ENCODE results near the gene ALDOC. TPM values are rescaled to one million over a fixed set of nuclear protein-coding genes. Genes with fewer than 3 reads are reported as not detected.

ALDOC gene
- total and polyA plus RNA-seq, 2 of the 13 experiments (the other 11 are each of a cell fraction or from before 2014, with no cell fraction given), result 15.4 to 60.9 TPM

DNA sequence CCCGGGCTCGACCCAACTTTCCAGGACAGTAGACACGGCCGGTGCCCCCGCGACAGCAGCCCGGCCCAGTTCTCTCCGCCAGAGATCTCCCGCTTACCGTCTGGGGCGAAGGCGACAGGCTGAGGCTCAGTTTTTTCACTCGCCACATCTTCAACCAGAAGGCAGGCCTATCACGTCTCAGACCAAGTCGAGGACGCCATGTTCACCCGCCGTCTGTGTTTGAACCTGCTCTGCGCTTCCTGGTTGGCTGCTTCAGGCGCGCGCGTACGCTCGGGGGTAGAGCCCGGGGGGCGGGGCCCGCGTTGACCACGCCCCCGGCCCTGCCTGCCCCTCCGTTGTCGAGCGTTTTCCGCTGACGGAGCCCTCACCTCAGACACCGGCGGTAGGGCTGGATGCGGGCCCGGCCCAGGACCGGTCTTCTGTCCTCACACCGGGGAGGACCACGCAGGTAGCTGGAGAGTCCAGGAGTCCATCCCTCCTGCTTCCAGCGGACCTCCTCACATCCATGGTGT lies 22.2 kb upstream of the ALDOC start, which contains the start of gene SPAG5 (continued):
- TF ChIP-seq ZBTB42 (CRISPR knock-in tag; IDR thresholded peaks at IDR 0.05) (0 out of 2 replicates have a peak, but pooled peaks have one; percentile 53), NFE2L1 (CRISPR knock-in tag; IDR thresholded peaks at IDR 0.05; ENCODE audit: borderline replicate concordance) (no peak), SP140L (CRISPR knock-in tag; IDR thresholded peaks at IDR 0.05; ENCODE audit: borderline replicate concordance) (no peak), NFRKB (IDR thresholded peaks at IDR 0.05) (no peak), CEBPB (IDR thresholded peaks at IDR 0.05; ENCODE audit: borderline replicate concordance, low read depth, low read length) (no peak), MAFF (IDR thresholded peaks at IDR 0.05; ENCODE audit: low read depth, low read length) (no peak), ZNF616 (CRISPR knock-in tag; IDR thresholded peaks at IDR 0.05; ENCODE audit: low read depth) (no peak), ESRRA (CRISPR knock-in tag; IDR thresholded peaks at IDR 0.05; ENCODE audit: low read depth) (peak; percentile 34; the same call in 1 of the 2 replicates), CENPX (CRISPR knock-in tag; IDR thresholded peaks at IDR 0.05) (no peak), ZNF891 (CRISPR knock-in tag; IDR thresholded peaks at IDR 0.05) (peak; percentile 41; the same call in 1 of the 2 replicates), KLF11 (CRISPR knock-in tag; IDR thresholded peaks at IDR 0.05) (no peak), ZFP36L2 (CRISPR knock-in tag; IDR thresholded peaks at IDR 0.05) (no peak), CEBPG (CRISPR knock-in tag; IDR thresholded peaks at IDR 0.05) (no peak), ZNF737 (CRISPR knock-in tag; IDR thresholded peaks at IDR 0.05; ENCODE audit: borderline replicate concordance) (no peak), CBX1 (IDR thresholded peaks at IDR 0.05; ENCODE audit: low read depth) (peak; percentile 43), KAT2B (IDR thresholded peaks at IDR 0.05; ENCODE audit: borderline replicate concordance, low read depth, low read length) (no peak), ZNF577 (CRISPR knock-in tag; IDR thresholded peaks at IDR 0.05; ENCODE audit: borderline replicate concordance, low read depth) (no peak), ZNF776 (CRISPR knock-in tag; IDR thresholded peaks at IDR 0.05) (peak; percentile 85), NFE2L2 (IDR thresholded peaks at IDR 0.05; ENCODE audit: low read length) (no peak), ZNF232 (CRISPR knock-in tag; IDR thresholded peaks at IDR 0.05; ENCODE audit: borderline replicate concordance) (peak; percentile 60; the same call in 1 of the 2 replicates), SIN3A (IDR thresholded peaks at IDR 0.05; ENCODE audit: borderline replicate concordance, low read depth, low read length) (peak; percentile 97)
- TF ChIP-seq, protein P1, sequence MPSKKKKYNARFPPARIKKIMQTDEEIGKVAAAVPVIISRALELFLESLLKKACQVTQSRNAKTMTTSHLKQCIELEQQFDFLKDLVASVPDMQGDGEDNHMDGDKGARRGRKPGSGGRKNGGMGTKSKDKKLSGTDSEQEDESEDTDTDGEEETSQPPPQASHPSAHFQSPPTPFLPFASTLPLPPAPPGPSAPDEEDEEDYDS (CRISPR knock-in tag; IDR thresholded peaks at IDR 0.05), result peak; percentile 91
- TF ChIP-seq, protein P2, sequence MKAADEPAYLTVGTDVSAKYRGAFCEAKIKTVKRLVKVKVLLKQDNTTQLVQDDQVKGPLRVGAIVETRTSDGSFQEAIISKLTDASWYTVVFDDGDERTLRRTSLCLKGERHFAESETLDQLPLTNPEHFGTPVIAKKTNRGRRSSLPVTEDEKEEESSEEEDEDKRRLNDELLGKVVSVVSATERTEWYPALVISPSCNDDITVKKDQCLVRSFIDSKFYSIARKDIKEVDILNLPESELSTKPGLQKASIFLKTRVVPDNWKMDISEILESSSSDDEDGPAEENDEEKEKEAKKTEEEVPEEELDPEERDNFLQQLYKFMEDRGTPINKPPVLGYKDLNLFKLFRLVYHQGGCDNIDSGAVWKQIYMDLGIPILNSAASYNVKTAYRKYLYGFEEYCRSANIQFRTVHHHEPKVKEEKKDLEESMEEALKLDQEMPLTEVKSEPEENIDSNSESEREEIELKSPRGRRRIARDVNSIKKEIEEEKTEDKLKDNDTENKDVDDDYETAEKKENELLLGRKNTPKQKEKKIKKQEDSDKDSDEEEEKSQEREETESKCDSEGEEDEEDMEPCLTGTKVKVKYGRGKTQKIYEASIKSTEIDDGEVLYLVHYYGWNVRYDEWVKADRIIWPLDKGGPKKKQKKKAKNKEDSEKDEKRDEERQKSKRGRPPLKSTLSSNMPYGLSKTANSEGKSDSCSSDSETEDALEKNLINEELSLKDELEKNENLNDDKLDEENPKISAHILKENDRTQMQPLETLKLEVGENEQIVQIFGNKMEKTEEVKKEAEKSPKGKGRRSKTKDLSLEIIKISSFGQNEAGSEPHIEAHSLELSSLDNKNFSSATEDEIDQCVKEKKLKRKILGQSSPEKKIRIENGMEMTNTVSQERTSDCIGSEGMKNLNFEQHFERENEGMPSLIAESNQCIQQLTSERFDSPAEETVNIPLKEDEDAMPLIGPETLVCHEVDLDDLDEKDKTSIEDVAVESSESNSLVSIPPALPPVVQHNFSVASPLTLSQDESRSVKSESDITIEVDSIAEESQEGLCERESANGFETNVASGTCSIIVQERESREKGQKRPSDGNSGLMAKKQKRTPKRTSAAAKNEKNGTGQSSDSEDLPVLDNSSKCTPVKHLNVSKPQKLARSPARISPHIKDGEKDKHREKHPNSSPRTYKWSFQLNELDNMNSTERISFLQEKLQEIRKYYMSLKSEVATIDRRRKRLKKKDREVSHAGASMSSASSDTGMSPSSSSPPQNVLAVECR (CRISPR knock-in tag; IDR thresholded peaks at IDR 0.05; ENCODE audit: borderline replicate concordance), result peak; percentile 85; the same call in 1 of the 2 replicates
